ENCODE measurements around the gene MAGI3. TPM values are rescaled to one million over a fixed set of nuclear protein-coding genes. Genes with fewer than 3 reads are reported as not detected.
A peak's percentile ranks its signal among the peaks of the same experiment; 100 is the strongest.

The MAGI3 gene
- total RNA-seq, 1 donor from 2014 or later = 4.1 TPM

GRCh38 chr1:113732802-113733201 is 342.5 kb downstream of the MAGI3 start:
- H3K27me3 Mint-ChIP-seq (ENCODE audit: low read depth) = no peaks in the 10 kb centered on the region
- no peaks in the 10 kb centered on the region for H3K9me3 Mint-ChIP-seq
- H3K4me1 Mint-ChIP-seq (ENCODE audit: low read depth) = peaks cover 12% of the 10 kb centered on the region
- no peak overlapping the region for H3K27ac Mint-ChIP-seq
- peaks cover 53% of the 10 kb centered on the region for H3K36me3 Mint-ChIP-seq (ENCODE audit: low read depth)
- no peak for DNase-seq (ENCODE audit: low spot score)
- H3K4me3 Mint-ChIP-seq (ENCODE audit: low read depth) = no peak overlapping the region
- intact Hi-C loops (cut with micrococcal nuclease) = no loop called here

GRCh38 chr1:113734357-113735055 is 344.2 kb downstream of the MAGI3 start:
- Mint-ChIP-seq H3K36me3 (ENCODE audit: low read depth) (peaks cover 48% of the 10 kb centered on the region), H3K27ac (peak overlapping the region; percentile 80), H3K9me3 (no peaks in the 10 kb centered on the region), H3K27me3 (ENCODE audit: low read depth) (no peaks in the 10 kb centered on the region), H3K4me1 (ENCODE audit: low read depth) (peaks cover 12% of the 10 kb centered on the region), H3K4me3 (ENCODE audit: low read depth) (no peak overlapping the region)
- no peak for DNase-seq (ENCODE audit: low spot score)
- intact Hi-C loops (cut with micrococcal nuclease) = no loop called here

Data from activated T-helper 2 cell treated with anti-CD3 and anti-CD28 coated beads, Interferon-gamma antibody, Interleukin-2, Interleukin-4, amounts not matched to agents 10 μg/mL and 5 μg/mL and 100 μg/mL, durations not matched to agents 14 hours and 24 hours and 36 hours (primary cell).